GM23338 (cell line): ENCODE results near the gene PDZD7. TPM values are rescaled to one million over a fixed set of nuclear protein-coding genes. Genes with fewer than 3 reads are reported as not detected.

ENCODE experiments used
- ATAC-seq: fragments of 200-7000 bp; cut with Tn5 transposase; 3 replicates; pipeline ENCODE4 v1.9.1; 2020
- DNase-seq: peaks from one replicate; pipeline ENCODE4 v3.0.0-alpha.2; 2015; ENCODE audit warnings: low spot score
- H2AFZ ChIP-seq: fragments of 200-600 bp; sonication (generic); 2 replicates; pipeline ENCODE4 v1.8.0; 2016; ENCODE audit warnings: antibody characterized with exemption, mild to moderate bottlenecking, moderate library complexity
- H3F3A ChIP-seq: fragments of 200-600 bp; sonication (generic); replicated peaks from 2 replicates; pipeline ENCODE4 v1.8.0; 2017; ENCODE audit warnings: antibody characterized with exemption, mixed run types, low read depth
- H3K27ac ChIP-seq: fragments of 200-600 bp; sonication (generic); 2 replicates; pipeline ENCODE4 v1.6.1; 2016; ENCODE audit warnings: low read depth
- H3K27me3 ChIP-seq: fragments of 200-600 bp; sonication (generic); 2 replicates; pipeline ENCODE4 v1.8.0; 2016; ENCODE audit warnings: mild to moderate bottlenecking, mixed run types, moderate library complexity; ENCODE audit not compliant: insufficient read depth
- H3K36me3 ChIP-seq: fragments of 200-600 bp; sonication (generic); 2 replicates; pipeline ENCODE4 v1.8.0; 2016; ENCODE audit warnings: mild to moderate bottlenecking; ENCODE audit not compliant: insufficient read depth
- H3K4me1 ChIP-seq: fragments of 200-600 bp; sonication (generic); 2 replicates; pipeline ENCODE4 v1.8.0; 2016; ENCODE audit warnings: mild to moderate bottlenecking, moderate library complexity; ENCODE audit not compliant: insufficient read depth
- H3K4me2 ChIP-seq: fragments of 200-600 bp; sonication (generic); 2 replicates; pipeline ENCODE4 v1.7.1; 2017; ENCODE audit warnings: mixed run types
- H3K4me3 ChIP-seq: fragments of 200-600 bp; sonication (generic); 2 replicates; pipeline ENCODE4 v1.6.1; 2016; ENCODE audit warnings: mixed run types
- H3K79me2 ChIP-seq: fragments of 200-600 bp; sonication (generic); replicated peaks from 2 replicates; pipeline ENCODE4 v1.8.0; 2017; ENCODE audit warnings: mild to moderate bottlenecking; ENCODE audit not compliant: insufficient read depth
- H3K9me2 ChIP-seq: fragments of 200-600 bp; sonication (generic); 2 replicates; pipeline ENCODE4 v1.8.0; 2017; ENCODE audit not compliant: insufficient read depth
- H4K20me1 ChIP-seq: fragments of 200-600 bp; sonication (generic); replicated peaks from 2 replicates; pipeline ENCODE4 v1.8.0; 2017; ENCODE audit warnings: mild to moderate bottlenecking; ENCODE audit not compliant: insufficient read depth
- H3K27ac Mint-ChIP-seq: 2 replicates; pipeline ENCODE4 v1.8.0; 2020; ENCODE audit warnings: inconsistent platforms, mild to moderate bottlenecking, moderate library complexity, mixed read lengths
- H3K27me3 Mint-ChIP-seq: 3 replicates; pipeline ENCODE4 v1.8.0; 2022; ENCODE audit warnings: low read depth, mild to moderate bottlenecking, moderate library complexity, mixed read lengths, inconsistent platforms; ENCODE audit not compliant: insufficient read depth, poor library complexity
- H3K36me3 Mint-ChIP-seq: 3 replicates; pipeline ENCODE4 v1.8.0; 2021; ENCODE audit warnings: low read depth, mild to moderate bottlenecking, inconsistent platforms, moderate library complexity, mixed read lengths
- H3K4me1 Mint-ChIP-seq: 3 replicates; pipeline ENCODE4 v1.8.0; 2020; ENCODE audit warnings: mild to moderate bottlenecking, inconsistent platforms, mixed read lengths
- H3K4me3 Mint-ChIP-seq: 3 replicates; pipeline ENCODE4 v1.8.0; 2021; ENCODE audit warnings: moderate library complexity, mild to moderate bottlenecking, inconsistent platforms, mixed read lengths
- H3K9me3 Mint-ChIP-seq: 3 replicates; pipeline ENCODE4 v1.8.0; 2020; ENCODE audit warnings: moderate library complexity, mild to moderate bottlenecking, inconsistent platforms, mixed read lengths
- CREB1 ChIP-seq: fragments of 250-450 bp; sonication (Bioruptor Pico); IDR thresholded peaks from 2 replicates; pipeline ENCODE4 v1.5.0; 2020; ENCODE audit warnings: low read depth, mild to moderate bottlenecking, moderate library complexity
- EZH2 ChIP-seq: fragments of 200-600 bp; sonication (generic); IDR thresholded peaks from one replicate; pipeline ENCODE4 v1.8.0; 2017; ENCODE audit warnings: antibody characterized with exemption, mild to moderate bottlenecking, low read depth; ENCODE audit not compliant: unreplicated experiment
- EZH2phosphoT487 ChIP-seq: fragments of 200-600 bp; sonication (generic); IDR thresholded peaks from one replicate; pipeline ENCODE4 v1.8.1; 2018; ENCODE audit warnings: antibody characterized with exemption; ENCODE audit not compliant: unreplicated experiment
- JUNB ChIP-seq: IDR thresholded peaks from one replicate; pipeline ENCODE4 v1.6.1; 2016; ENCODE audit warnings: antibody characterized with exemption; ENCODE audit not compliant: unreplicated experiment
- NANOG ChIP-seq: IDR thresholded peaks from 2 replicates; pipeline ENCODE4 v1.6.1; 2016; ENCODE audit warnings: antibody characterized with exemption, borderline replicate concordance
- POLR2AphosphoS5 ChIP-seq: IDR thresholded peaks from 2 replicates; pipeline ENCODE4 v1.6.1; 2016; ENCODE audit warnings: antibody characterized with exemption, low read depth
- REST ChIP-seq: IDR thresholded peaks from one replicate; pipeline ENCODE4 v1.6.1; 2018; ENCODE audit warnings: antibody characterized with exemption; ENCODE audit not compliant: unreplicated experiment
- STAT1 ChIP-seq: IDR thresholded peaks from one replicate; pipeline ENCODE4 v1.6.1; 2016; ENCODE audit warnings: antibody characterized with exemption; ENCODE audit not compliant: unreplicated experiment
- ZNF114 ChIP-seq: fragments of 250-450 bp; sonication (Bioruptor Pico); IDR thresholded peaks from 2 replicates; pipeline ENCODE4 v1.5.0; 2020; ENCODE audit warnings: mild to moderate bottlenecking, moderate library complexity
- ZNF331 ChIP-seq: fragments of 250-450 bp; sonication (Bioruptor Pico); IDR thresholded peaks from 2 replicates; pipeline ENCODE4 v1.5.0; 2020; ENCODE audit warnings: low read depth, mild to moderate bottlenecking, moderate library complexity
- polyA plus RNA-seq: library from polyadenylated mRNA; unstranded; fragments of >200 nt; fragmentation: Nextera tagmentation; extraction: Ambion mirVana; gene quantifications from 2 replicates; pipeline ENCODE4 v1.2.1, GENCODE V29; 2016
- total RNA-seq: library from RNA; depleted of rRNA; stranded (reverse); fragments of >200 nt; shearing (Covaris generic); gene quantifications from 2 replicates; pipeline ENCODE4 v1.2.3, GENCODE V29; 2014
- TF ChIP-seq, protein P1 (sequence below): fragments of 250-450 bp; sonication (Bioruptor Pico); IDR thresholded peaks from 2 replicates; pipeline ENCODE4 v1.5.0; 2020; ENCODE audit warnings: mild to moderate bottlenecking, moderate library complexity
- TF ChIP-seq, protein P2 (sequence below): IDR thresholded peaks from 2 replicates; pipeline ENCODE4 v1.6.1; 2016; ENCODE audit warnings: antibody characterized with exemption
- TF ChIP-seq, protein P3 (sequence below), 2 experiments: fragments of 200-600 bp in 1 of 2; sonication (generic) in 1 of 2; conservative IDR thresholded peaks; 2 replicates each; pipeline versions ENCODE4 v1.5.1 to v1.6.1; 2016 to 2017; ENCODE audit warnings: antibody characterized with exemption in 2 of 2, low read depth in 2 of 2, mild to moderate bottlenecking in 2 of 2, moderate library complexity in 1 of 2

PDZD7 gene
- total and polyA plus RNA-seq, 2 experiments from 2014 or later, result 1.7 to 2.3 TPM

GRCh38 chr10:100988166-100988565 is 42.8 kb downstream of the PDZD7 start:
- peaks cover 12% of the 10 kb centered on the region for H3K4me1 Mint-ChIP-seq
- peaks cover 45% of the 10 kb centered on the region for H3K36me3 Mint-ChIP-seq
- peak overlapping the region; percentile 100 for H3K4me3 ChIP-seq
- peaks cover 28% of the 10 kb centered on the region for H4K20me1 ChIP-seq
- H3K27me3 ChIP-seq, result no peaks in the 10 kb centered on the region
- H3F3A ChIP-seq, result peaks cover 15% of the 10 kb centered on the region
- peak overlapping the region; percentile 97 for H3K4me3 Mint-ChIP-seq
- H3K4me2 ChIP-seq, result peak overlapping the region; percentile 96
- peaks cover 2% of the 10 kb centered on the region; the same call in 1 of the 3 replicates for H3K9me3 Mint-ChIP-seq
- no peak overlapping the region for H2AFZ ChIP-seq
- H3K27ac ChIP-seq, result no peak overlapping the region
- H3K79me2 ChIP-seq, result peaks cover 48% of the 10 kb centered on the region
- no peak for ATAC-seq
- H3K36me3 ChIP-seq, result peaks cover 23% of the 10 kb centered on the region
- H3K4me1 ChIP-seq, result no peaks in the 10 kb centered on the region
- peaks cover 14% of the 10 kb centered on the region for H3K27me3 Mint-ChIP-seq
- no peak overlapping the region; the same call in 1 of the 2 replicates for H3K27ac Mint-ChIP-seq
- DNase-seq, result no peak
- no peak for TF ChIP-seq ZNF114 (CRISPR knock-in tag)
- TF ChIP-seq NANOG, result no peak
- no peak for TF ChIP-seq ZNF331 (CRISPR knock-in tag)
- no peak for TF ChIP-seq JUNB
- TF ChIP-seq, protein P1, sequence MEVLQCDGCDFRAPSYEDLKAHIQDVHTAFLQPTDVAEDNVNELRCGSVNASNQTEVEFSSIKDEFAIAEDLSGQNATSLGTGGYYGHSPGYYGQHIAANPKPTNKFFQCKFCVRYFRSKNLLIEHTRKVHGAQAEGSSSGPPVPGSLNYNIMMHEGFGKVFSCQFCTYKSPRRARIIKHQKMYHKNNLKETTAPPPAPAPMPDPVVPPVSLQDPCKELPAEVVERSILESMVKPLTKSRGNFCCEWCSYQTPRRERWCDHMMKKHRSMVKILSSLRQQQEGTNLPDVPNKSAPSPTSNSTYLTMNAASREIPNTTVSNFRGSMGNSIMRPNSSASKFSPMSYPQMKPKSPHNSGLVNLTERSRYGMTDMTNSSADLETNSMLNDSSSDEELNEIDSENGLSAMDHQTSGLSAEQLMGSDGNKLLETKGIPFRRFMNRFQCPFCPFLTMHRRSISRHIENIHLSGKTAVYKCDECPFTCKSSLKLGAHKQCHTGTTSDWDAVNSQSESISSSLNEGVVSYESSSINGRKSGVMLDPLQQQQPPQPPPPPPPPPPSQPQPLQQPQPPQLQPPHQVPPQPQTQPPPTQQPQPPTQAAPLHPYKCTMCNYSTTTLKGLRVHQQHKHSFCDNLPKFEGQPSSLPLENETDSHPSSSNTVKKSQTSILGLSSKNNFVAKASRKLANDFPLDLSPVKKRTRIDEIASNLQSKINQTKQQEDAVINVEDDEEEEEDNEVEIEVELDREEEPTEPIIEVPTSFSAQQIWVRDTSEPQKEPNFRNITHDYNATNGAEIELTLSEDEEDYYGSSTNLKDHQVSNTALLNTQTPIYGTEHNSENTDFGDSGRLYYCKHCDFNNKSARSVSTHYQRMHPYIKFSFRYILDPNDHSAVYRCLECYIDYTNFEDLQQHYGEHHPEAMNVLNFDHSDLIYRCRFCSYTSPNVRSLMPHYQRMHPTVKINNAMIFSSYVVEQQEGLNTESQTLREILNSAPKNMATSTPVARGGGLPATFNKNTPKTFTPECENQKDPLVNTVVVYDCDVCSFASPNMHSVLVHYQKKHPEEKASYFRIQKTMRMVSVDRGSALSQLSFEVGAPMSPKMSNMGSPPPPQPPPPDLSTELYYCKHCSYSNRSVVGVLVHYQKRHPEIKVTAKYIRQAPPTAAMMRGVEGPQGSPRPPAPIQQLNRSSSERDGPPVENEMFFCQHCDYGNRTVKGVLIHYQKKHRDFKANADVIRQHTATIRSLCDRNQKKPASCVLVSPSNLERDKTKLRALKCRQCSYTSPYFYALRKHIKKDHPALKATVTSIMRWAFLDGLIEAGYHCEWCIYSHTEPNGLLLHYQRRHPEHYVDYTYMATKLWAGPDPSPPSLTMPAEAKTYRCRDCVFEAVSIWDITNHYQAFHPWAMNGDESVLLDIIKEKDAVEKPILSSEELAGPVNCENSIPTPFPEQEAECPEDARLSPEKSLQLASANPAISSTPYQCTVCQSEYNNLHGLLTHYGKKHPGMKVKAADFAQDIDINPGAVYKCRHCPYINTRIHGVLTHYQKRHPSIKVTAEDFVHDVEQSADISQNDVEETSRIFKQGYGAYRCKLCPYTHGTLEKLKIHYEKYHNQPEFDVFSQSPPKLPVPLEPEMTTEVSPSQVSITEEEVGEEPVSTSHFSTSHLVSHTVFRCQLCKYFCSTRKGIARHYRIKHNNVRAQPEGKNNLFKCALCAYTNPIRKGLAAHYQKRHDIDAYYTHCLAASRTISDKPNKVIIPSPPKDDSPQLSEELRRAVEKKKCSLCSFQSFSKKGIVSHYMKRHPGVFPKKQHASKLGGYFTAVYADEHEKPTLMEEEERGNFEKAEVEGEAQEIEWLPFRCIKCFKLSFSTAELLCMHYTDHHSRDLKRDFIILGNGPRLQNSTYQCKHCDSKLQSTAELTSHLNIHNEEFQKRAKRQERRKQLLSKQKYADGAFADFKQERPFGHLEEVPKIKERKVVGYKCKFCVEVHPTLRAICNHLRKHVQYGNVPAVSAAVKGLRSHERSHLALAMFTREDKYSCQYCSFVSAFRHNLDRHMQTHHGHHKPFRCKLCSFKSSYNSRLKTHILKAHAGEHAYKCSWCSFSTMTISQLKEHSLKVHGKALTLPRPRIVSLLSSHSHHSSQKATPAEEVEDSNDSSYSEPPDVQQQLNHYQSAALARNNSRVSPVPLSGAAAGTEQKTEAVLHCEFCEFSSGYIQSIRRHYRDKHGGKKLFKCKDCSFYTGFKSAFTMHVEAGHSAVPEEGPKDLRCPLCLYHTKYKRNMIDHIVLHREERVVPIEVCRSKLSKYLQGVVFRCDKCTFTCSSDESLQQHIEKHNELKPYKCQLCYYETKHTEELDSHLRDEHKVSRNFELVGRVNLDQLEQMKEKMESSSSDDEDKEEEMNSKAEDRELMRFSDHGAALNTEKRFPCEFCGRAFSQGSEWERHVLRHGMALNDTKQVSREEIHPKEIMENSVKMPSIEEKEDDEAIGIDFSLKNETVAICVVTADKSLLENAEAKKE (CRISPR knock-in tag), result no peak
- no peak for TF ChIP-seq CREB1 (CRISPR knock-in tag)
- no peak for TF ChIP-seq EZH2
- no peak for TF ChIP-seq POLR2AphosphoS5
- TF ChIP-seq STAT1, result no peak
- TF ChIP-seq REST, result no peak
- no peak for TF ChIP-seq EZH2phosphoT487
- TF ChIP-seq, protein P2, sequence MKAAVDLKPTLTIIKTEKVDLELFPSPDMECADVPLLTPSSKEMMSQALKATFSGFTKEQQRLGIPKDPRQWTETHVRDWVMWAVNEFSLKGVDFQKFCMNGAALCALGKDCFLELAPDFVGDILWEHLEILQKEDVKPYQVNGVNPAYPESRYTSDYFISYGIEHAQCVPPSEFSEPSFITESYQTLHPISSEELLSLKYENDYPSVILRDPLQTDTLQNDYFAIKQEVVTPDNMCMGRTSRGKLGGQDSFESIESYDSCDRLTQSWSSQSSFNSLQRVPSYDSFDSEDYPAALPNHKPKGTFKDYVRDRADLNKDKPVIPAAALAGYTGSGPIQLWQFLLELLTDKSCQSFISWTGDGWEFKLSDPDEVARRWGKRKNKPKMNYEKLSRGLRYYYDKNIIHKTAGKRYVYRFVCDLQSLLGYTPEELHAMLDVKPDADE, result no peak
- TF ChIP-seq, protein P3, sequence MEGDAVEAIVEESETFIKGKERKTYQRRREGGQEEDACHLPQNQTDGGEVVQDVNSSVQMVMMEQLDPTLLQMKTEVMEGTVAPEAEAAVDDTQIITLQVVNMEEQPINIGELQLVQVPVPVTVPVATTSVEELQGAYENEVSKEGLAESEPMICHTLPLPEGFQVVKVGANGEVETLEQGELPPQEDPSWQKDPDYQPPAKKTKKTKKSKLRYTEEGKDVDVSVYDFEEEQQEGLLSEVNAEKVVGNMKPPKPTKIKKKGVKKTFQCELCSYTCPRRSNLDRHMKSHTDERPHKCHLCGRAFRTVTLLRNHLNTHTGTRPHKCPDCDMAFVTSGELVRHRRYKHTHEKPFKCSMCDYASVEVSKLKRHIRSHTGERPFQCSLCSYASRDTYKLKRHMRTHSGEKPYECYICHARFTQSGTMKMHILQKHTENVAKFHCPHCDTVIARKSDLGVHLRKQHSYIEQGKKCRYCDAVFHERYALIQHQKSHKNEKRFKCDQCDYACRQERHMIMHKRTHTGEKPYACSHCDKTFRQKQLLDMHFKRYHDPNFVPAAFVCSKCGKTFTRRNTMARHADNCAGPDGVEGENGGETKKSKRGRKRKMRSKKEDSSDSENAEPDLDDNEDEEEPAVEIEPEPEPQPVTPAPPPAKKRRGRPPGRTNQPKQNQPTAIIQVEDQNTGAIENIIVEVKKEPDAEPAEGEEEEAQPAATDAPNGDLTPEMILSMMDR (conservative IDR thresholded peaks at IDR 0.05; ENCODE audit: low read depth in 2 of 2), result no peak
- no peaks in the 10 kb centered on the region for H3K9me2 ChIP-seq
